ENCODE measurements around the gene GPHN.

DNA sequence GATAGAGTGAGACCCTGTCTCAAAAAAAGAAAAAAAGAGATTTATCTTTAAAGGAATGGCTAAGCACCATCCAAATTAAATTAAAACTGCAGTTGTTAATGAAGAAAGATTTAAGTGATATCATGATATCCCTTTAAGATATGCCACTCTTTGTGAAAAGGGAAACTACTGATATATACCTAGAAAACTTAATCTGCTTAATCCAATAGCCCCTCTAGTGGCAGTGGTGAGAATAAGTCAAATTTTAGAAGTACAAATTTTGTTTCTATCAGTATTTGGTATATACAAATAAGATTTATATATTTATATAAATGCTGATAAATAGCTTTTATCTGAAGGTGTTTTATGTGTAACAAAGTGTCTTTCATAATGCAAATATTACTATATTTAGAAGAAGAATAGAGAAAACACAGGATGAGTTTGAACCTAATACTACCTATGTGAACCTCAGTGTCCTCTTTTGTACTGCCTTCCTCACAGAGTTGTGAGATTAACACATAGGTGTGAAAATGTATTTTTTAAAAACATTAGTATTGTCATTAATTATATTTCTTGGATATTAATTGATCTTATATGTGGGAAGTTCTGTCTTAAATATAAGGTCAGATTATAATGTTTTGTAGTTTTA lies 629.9 kb downstream of the GPHN start:
- TF ChIP-seq CTCF (IDR thresholded peaks at IDR 0.05) (no peak), POLR2AphosphoS5 (IDR thresholded peaks at IDR 0.05; ENCODE audit: insufficient read depth in 1 of 2, low read depth in 1 of 2) (no peak), POLR2A (IDR thresholded peaks at IDR 0.05) (no peak)
